NCI-H2196 treated with DMSO at 0.1 percent for 48 hours (cell line): ENCODE data around the gene COL16A1.

Experiments
- DNase-seq: peaks from one replicate; lab custom pipeline; 2025; ENCODE audit not compliant: unreplicated experiment; lab: John Stamatoyannopoulos, UW

COL16A1 gene

GRCh38 chr1:31703431-31704270, at the start of gene COL16A1:
COL16A1 (minus strand) TSS chr1:31704017; CDS start chr1:31702193, 1,824 bp downstream.
- DNase-seq, result no peak

DNA sequence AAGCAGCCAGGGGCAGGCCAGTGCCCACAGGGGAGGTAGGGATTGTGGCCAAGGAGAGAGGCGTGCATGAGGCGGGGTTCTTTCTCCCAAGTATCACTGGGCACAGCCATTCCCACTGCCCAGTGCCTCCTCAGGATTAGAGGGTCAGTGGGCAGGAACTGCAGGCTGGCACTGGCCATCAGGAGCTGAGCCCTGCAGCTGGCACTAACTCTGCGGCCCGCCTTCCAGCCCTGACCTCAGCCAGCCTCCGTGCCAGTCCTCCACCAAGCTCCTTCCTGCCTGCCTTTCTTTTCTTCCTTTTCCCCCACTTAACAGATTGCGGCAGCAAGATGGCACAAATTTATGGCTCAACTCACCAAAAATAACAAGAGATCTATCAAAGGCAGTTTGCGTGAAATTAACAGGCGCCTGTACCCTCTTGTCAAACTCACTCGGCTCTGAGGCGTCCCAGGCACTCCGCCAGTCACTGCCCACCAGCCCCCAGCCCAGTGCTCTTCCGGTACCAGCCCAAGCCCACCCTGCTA, 49.2 kb upstream of the COL16A1 start:
- peak; percentile 39 for DNase-seq

DNA sequence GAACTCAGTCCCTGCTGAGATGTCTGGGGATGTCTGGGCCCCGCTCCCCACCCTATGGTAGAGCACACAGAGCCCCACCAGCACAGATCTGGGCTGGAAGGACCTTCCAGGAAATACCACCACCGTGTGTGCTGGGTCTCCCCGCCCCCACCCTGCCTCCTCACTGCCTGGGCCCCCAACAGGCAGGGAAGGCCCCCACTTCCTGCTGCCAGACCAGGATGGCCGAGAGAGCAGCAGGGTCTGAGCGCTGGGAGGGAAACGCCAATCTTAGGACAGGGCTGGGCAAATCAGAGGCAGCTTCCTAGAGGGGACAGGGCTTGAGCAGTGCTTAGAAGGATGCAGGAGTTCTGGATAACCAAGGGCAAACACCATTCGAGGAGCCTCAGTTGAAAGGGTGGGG, 48.4 kb upstream of the COL16A1 start:
- DNase-seq, result no peak

DNA sequence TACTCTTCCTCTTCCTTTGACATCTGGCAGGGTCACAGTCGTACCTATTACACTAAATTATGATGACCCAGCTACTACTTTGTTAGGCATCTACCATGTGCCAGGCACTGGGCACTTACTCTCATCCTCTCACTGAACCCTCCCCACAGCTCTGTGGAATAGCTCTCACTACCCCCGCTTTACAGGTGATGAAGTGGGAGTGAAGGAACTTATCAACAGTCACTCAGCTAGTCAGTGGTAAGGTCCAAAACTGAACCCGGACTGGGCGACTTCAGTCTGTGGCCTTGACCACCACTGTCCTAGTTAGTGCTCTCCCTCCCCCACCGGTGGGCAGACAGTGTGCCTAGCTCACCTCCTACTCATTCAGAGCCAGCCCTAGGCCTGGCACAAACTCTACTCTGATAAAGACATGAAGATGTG, 48.0 kb upstream of the COL16A1 start:
- no peak for DNase-seq

DNA sequence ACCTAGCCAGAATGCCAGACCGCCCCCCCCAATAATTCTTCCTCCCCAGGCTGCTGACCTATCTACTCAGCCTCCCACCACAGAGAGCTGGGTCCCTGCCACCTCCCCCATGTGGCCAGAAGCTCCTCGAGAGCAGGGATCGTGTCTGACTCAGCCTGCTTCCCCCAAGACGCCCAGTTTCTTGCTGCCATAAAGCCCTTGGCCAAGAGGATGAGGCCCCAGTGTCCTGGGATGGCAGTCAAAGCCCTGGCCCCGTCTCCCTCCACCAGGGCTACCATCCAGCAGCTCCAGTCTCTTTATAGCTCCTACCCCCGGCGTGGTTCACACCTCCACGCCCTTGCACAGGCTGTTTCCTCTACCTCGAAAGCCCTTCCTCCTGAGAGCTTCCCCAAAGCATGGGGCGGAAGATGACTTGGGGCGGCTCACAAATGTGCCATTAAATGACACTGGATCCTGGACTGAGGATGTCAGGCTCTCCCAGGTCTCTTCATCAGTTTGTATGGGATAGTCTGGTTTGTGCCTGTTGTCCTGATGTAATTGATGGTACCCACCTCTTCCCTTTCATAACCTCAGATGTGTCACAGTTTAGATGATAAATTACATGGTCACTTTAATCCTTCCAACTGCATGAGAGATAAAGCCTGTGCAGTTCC, 47.2 kb upstream of the COL16A1 start:
- no peak for DNase-seq

DNA sequence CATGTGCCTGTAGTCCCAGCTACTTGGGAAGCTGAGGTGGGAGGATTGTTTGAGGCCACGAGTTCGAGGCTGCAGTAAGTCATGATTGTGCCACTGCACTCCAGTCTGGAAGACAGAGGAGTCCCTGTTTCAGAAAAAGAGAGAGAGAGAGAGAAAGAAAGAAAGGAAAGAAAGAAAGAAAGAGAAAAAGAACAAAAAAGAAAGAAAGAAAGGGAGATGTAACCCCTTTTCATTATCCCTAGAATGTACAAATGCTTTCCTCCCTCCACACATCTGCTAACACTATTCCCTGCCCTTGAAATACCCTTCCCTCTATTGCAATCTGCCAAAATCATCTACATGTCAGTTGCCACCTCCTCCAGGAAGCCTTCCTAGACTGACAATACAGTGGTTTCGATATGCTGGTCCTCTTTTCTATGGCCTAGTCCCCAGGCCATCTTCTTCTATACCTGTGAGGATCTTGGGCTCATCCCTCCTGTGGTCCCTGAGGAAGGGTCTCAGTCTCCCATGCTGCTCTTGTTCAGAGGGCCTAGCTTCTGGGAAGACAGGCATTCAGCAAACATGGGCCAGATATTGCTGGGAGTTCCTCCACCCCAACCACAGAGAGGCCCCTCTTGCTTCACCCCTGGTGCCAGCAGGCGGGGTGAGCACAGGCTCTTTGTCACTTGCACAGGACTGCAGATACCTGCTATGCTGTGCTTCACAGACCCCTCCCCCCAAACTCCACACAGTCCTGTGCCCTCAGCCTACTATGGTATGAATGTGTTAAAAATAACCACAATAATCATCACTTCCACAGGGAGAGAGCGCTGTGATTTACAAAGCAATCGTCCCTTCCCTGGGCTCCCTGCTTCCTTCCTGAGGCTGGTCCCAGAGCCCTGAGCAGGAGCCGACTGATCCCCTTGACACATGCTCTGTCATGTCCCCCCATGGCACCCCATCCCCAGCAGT, 46.2 kb upstream of the COL16A1 start:
- no peak for DNase-seq

DNA sequence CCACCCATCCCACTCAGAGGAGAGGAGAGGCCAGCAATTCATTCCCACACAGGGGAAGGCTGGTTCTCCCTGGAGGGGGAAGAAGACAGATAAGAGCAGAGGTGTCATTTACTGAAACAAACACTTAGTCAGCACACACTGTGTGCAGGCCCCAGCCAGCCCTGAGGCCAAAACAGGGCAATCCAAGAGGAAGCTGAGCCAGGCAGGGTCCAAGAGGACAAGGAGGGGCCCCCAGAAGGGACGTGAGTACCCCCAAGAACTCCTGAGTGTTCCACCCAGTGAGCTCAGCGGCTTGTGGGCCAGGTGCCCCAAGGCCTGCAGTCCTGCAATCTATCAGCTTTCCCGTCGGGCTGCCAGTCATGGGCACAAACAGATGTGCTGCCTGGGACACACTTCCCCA, 44.5 kb upstream of the COL16A1 start:
- no peak for DNase-seq

GRCh38 chr1:31747304-31747703, 43.5 kb upstream of the COL16A1 start:
- DNase-seq, result no peak

GRCh38 chr1:31746687-31747086, 42.9 kb upstream of the COL16A1 start:
- DNase-seq, result peak; percentile 24

DNA sequence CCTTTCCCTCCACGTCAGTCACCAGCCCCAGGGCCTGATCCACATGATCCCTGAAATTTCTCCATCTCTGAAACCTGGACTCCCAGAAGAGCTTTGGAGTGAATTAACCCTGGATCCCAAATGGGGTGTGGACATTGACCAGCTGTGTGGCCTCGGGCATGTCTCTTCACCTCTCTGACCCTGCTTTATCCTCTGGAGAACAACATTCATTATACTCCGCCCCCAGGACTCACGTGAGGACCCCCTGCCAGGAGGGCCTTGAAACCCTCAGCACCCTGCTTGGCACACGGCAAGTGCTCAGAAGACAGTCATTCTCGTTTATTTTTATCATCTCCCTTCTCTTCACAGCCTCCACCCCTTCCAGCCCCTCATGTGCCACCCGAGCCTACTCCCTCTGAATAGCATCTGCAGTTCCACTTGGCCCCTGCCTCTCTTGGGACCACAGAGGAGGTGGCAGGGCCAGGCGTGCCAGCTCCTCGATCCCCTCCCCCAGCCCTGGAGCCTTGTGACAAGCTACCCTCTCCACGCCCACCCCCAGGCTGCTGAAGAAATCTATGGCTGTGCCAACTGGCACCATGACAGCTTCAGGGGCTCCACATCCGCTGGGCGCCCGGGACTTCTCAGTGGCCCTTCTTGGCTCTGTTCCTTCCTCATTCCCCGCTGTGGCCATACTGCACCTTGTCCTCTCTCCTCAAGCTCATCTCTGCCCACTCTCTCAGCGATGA, 42.3 kb upstream of the COL16A1 start:
- peak; percentile 39 for DNase-seq

GRCh38 chr1:31745096-31745945, 41.5 kb upstream of the COL16A1 start:
- peak; percentile 59 for DNase-seq

DNA sequence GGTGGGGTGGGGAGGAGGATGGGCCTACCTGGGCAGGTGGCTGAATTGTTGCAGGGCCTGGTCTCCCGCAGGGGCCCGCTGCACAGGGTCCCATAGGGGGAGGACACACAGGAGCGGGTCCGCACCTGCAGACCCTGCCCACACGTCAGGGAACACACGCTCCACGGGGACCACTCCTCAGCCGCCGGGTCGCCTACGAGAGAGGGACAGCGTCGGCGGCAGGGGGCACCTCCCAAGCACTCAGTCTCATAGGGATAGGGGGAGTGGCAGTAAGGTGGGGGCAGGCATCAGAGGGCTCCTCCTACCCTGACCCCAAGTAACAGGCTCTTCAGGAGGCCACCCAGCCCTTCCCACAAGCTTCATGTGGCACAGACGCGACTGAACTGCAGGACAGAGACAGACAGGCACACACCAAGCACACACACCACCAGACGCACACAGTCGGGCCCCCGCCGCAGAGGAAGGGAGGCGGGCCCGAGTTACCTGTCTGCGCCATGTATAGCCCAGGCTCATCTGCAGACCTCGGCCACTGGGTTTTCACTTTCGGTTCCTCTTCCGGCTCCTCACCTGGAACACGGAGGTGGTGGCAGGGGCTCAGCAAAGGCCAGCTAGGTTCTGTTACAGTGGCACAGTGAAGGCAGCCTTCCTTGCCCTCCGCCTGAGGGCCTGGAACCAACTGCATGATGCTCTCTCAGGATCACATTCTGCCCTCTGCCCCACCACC, 40.5 kb upstream of the COL16A1 start:
- no peak for DNase-seq

- DNase-seq, result no peak
Observed at GRCh38 chr1:31742462-31743212, 38.8 kb upstream of the COL16A1 start.

GRCh38 chr1:31739346-31739745, 35.5 kb upstream of the COL16A1 start:
- DNase-seq, result no peak

DNA sequence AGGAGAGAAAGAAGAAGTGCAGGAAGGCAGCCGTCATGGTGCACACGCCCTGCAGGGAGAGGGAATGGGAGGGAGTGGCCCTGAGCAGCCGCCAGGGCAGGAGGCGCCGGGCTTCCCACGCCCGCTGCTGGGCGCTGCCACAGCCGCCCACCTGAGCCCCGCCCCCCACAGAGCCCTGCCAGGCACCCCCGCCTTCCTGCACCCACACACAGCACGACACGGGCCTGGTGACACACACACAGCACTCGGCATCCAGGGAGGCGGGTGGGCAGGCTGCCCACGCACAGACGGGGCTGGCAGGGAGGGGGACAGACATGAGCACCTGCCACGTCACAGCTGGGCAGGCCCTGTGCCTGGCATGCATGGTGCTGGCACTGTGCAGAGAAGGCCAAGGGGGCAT, 32.9 kb upstream of the COL16A1 start:
- DNase-seq, result no peak

DNA sequence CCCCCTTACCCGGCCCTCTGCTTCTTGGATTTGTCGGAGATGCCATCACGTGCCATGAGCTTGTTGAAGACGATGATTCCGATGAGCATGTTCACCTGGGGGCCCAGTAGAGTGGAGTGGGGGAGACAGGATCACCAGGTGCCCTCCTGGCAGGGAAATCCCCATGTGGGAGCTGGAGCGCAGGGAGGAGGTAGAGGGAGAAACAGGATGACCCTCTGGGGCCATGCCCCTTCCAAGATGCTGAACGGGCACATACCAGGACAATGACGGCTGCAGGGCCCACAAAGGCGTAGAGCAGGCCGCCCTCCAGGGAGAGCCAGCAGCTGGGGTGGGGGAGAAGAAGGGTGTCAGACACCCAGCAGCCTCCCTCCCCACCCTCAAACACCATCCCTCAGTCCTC, 31.8 kb upstream of the COL16A1 start:
- no peak for DNase-seq

DNA sequence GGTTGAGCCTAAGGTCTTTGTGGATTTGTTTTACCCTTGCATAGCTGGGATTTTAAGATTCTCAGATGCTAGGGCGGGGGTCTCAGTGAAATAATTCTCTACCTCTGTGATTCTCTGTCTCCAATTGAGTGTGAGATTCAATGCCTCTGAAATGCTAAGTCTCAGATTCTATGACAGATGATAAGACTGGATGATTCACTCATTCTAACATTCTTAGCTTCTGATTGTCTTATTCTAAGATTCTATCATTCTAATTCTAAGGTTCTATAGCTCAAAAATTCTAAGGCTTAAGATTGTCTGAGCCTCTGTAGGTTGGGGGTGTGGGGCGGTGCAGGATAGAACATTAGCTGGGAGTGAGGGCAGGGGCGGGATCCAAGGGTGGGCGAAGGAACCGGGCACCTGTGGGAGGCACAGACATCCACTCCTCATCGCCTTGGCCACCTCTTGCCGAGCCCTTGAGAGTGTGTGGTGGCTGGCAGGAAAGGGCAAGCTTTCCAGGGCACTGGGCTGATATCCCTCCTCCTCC, 30.8 kb upstream of the COL16A1 start:
- no peak for DNase-seq
